DMS153 treated with DMSO at 0.1 percent for 48 hours (cell line): Measurements from ENCODE around the gene ELFN1.

Experiments
- DNase-seq: peaks from one replicate; lab custom pipeline; 2025; ENCODE audit not compliant: unreplicated experiment; lab: John Stamatoyannopoulos, UW

ELFN1 gene

GRCh38 chr7:1693991-1694524, 24.0 kb downstream of the ELFN1 start:
- DNase-seq, result peak; percentile 64

- no peak for DNase-seq
These were observed 24.8 kb downstream of the ELFN1 start for GRCh38 chr7:1694611-1695511.

GRCh38 chr7:1695800-1696454, 25.9 kb downstream of the ELFN1 start:
- no peak for DNase-seq

- no peak for DNase-seq
These were observed 26.8 kb downstream of the ELFN1 start for GRCh38 chr7:1696671-1697498.

- no peak for DNase-seq
These were observed 27.5 kb downstream of the ELFN1 start for GRCh38 chr7:1697499-1698125.

GRCh38 chr7:1698201-1698600, 28.1 kb downstream of the ELFN1 start:
- no peak for DNase-seq

GRCh38 chr7:1698951-1699350, 28.9 kb downstream of the ELFN1 start:
- no peak for DNase-seq

- DNase-seq, result no peak
These were observed 30.0 kb downstream of the ELFN1 start for GRCh38 chr7:1700086-1700485.

- DNase-seq, result no peak
These were observed 30.7 kb downstream of the ELFN1 start for GRCh38 chr7:1700536-1701333.

GRCh38 chr7:1702652-1703051, 32.6 kb downstream of the ELFN1 start:
- DNase-seq, result no peak

- DNase-seq, result no peak
These were observed 33.4 kb downstream of the ELFN1 start for GRCh38 chr7:1703441-1703840.

GRCh38 chr7:1703871-1704810, 34.1 kb downstream of the ELFN1 start:
- no peak for DNase-seq

- DNase-seq, result no peak
These were observed 35.0 kb downstream of the ELFN1 start for GRCh38 chr7:1704811-1705738.

GRCh38 chr7:1705856-1706255, 35.8 kb downstream of the ELFN1 start:
- no peak for DNase-seq

- DNase-seq, result no peak
These were observed 36.3 kb downstream of the ELFN1 start for GRCh38 chr7:1706381-1706720.

GRCh38 chr7:1706721-1707613, 36.9 kb downstream of the ELFN1 start:
- no peak for DNase-seq
